Measurements from ENCODE around the gene FILIP1. TPM values are rescaled to one million over a fixed set of nuclear protein-coding genes. Genes with fewer than 3 reads are reported as not detected.

FILIP1 gene
- polyA plus RNA-seq, 3 donors, result not detected

DNA sequence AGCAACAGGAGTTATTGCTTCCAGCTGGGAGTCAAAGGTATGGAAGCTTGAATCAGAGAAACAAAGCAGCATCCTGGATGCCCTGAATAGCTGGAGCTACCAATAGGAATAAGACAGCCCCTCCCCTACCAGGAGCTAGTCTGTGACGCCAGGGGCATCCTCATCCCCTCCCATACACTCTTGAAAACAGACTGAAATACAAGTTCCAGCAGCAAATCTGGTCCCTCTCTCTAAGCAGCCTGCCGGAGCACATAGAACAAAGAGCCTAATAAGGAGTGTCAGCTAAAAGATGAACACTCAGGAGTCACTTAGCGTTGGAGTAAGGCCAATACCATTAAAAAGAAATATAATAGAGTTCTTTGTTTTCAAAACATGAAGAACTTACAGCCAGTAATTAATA is 25.6 kb downstream of the FILIP1 start:
- peaks cover 0 to 4% (median 1%) of the 10 kb centered on the region in 3 donors for H3K27me3 Mint-ChIP-seq (ENCODE audit: low read depth in 3 of 3)
- H3K4me1 ChIP-seq (ENCODE audit: control insufficient read depth in 1 of 2, insufficient read depth in 2 of 2, low read length in 2 of 2), result no peaks in the 10 kb centered on the region
- TF ChIP-seq, protein P1, sequence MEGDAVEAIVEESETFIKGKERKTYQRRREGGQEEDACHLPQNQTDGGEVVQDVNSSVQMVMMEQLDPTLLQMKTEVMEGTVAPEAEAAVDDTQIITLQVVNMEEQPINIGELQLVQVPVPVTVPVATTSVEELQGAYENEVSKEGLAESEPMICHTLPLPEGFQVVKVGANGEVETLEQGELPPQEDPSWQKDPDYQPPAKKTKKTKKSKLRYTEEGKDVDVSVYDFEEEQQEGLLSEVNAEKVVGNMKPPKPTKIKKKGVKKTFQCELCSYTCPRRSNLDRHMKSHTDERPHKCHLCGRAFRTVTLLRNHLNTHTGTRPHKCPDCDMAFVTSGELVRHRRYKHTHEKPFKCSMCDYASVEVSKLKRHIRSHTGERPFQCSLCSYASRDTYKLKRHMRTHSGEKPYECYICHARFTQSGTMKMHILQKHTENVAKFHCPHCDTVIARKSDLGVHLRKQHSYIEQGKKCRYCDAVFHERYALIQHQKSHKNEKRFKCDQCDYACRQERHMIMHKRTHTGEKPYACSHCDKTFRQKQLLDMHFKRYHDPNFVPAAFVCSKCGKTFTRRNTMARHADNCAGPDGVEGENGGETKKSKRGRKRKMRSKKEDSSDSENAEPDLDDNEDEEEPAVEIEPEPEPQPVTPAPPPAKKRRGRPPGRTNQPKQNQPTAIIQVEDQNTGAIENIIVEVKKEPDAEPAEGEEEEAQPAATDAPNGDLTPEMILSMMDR (IDR thresholded peaks at IDR 0.05), result no peak
- no peaks in the 10 kb centered on the region for H3K36me3 Mint-ChIP-seq
- H3K4me3 ChIP-seq (replicated peaks in 1 of 3; ENCODE audit: low read depth in 2 of 3, low read length in 3 of 3), result no peak overlapping the region
- H3K4me2 ChIP-seq (replicated peaks; ENCODE audit: extremely low read depth, low read length, poor library complexity, severe bottlenecking), result no peak overlapping the region
- H3K79me2 ChIP-seq (ENCODE audit: insufficient read depth, low read length), result no peaks in the 10 kb centered on the region
- H3K4me3 Mint-ChIP-seq, result no peak overlapping the region
- H3K27ac Mint-ChIP-seq, result no peak overlapping the region
- no peaks in the 10 kb centered on the region for H3K9me3 ChIP-seq (replicated peaks in 1 of 2; ENCODE audit: control insufficient read depth in 1 of 2, insufficient read depth in 1 of 2, low read length in 2 of 2)
- intact Hi-C loops (cut with micrococcal nuclease), result no loop called here
- H3K36me3 ChIP-seq (replicated peaks in 1 of 2; ENCODE audit: control insufficient read depth in 1 of 2, insufficient read depth in 2 of 2, low read length in 2 of 2), result no peaks in the 10 kb centered on the region
- H3K27ac ChIP-seq (ENCODE audit: low read depth in 1 of 2, low read length in 2 of 2), result no peak overlapping the region
- H3K27me3 ChIP-seq (ENCODE audit: control insufficient read depth in 2 of 2, insufficient read depth in 2 of 2, low read length in 2 of 2), result no peaks in the 10 kb centered on the region
- no peaks in the 10 kb centered on the region for H4K20me1 ChIP-seq (ENCODE audit: insufficient read depth, low read length)
- WGBS (ENCODE audit: insufficient coverage), result 88% methylated on average over 1 of the region's 3 CpGs
- H3K9me3 Mint-ChIP-seq, result peaks cover 0 to 3% (median 2%) of the 10 kb centered on the region in 7 donors
- H3K9ac ChIP-seq (ENCODE audit: insufficient read depth, low read length, poor library complexity, severe bottlenecking), result no peak overlapping the region
- no peaks in the 10 kb centered on the region for H3K4me1 Mint-ChIP-seq
- H2AFZ ChIP-seq (ENCODE audit: insufficient read depth, low read depth, low read length, poor library complexity, severe bottlenecking), result no peak overlapping the region
- DNase-seq, result no peak

DNA sequence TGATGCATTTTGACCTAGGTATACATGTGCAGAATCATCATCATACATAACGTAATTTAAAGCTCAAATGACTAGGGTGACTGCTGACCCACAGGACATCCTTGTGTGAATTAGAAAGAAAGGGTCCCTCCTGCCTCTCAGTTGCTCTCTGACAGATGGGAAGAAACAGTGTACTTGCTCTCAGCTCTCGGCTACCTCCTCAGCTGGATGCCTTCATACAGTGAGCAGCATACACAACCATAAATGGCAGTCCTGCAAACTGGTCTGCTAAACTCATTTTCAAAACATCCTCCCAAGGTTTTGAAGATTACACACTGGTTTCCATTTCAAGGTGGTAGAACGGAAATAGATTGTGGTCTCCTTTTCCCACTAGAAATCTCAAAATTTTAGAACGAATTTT is 26.3 kb downstream of the FILIP1 start:
- Histone ChIP-seq H4K20me1 (ENCODE audit: insufficient read depth, low read length) (no peaks in the 10 kb centered on the region), H3K27ac (ENCODE audit: low read depth in 1 of 2, low read length in 2 of 2) (no peak overlapping the region), H3K4me1 (ENCODE audit: control insufficient read depth in 1 of 2, insufficient read depth in 2 of 2, low read length in 2 of 2) (no peaks in the 10 kb centered on the region), H3K27me3 (ENCODE audit: control insufficient read depth in 2 of 2, insufficient read depth in 2 of 2, low read length in 2 of 2) (no peaks in the 10 kb centered on the region), H3K9me3 (replicated peaks in 1 of 2; ENCODE audit: control insufficient read depth in 1 of 2, insufficient read depth in 1 of 2, low read length in 2 of 2) (no peaks in the 10 kb centered on the region), H3K9ac (ENCODE audit: insufficient read depth, low read length, poor library complexity, severe bottlenecking) (no peak overlapping the region), H3K4me3 (replicated peaks in 1 of 3; ENCODE audit: low read depth in 2 of 3, low read length in 3 of 3) (no peak overlapping the region), H2AFZ (ENCODE audit: insufficient read depth, low read depth, low read length, poor library complexity, severe bottlenecking) (no peak overlapping the region), H3K79me2 (ENCODE audit: insufficient read depth, low read length) (no peaks in the 10 kb centered on the region), H3K36me3 (replicated peaks in 1 of 2; ENCODE audit: control insufficient read depth in 1 of 2, insufficient read depth in 2 of 2, low read length in 2 of 2) (no peaks in the 10 kb centered on the region), H3K4me2 (replicated peaks; ENCODE audit: extremely low read depth, low read length, poor library complexity, severe bottlenecking) (no peak overlapping the region)
- Mint-ChIP-seq H3K4me3 (no peak overlapping the region), H3K27ac (no peak overlapping the region), H3K27me3 (ENCODE audit: low read depth in 3 of 3) (peaks cover 0 to 4% (median 3%) of the 10 kb centered on the region in 3 donors), H3K4me1 (no peaks in the 10 kb centered on the region), H3K36me3 (no peaks in the 10 kb centered on the region), H3K9me3 (peaks cover 0 to 3% (median 2%) of the 10 kb centered on the region in 7 donors)
- TF ChIP-seq, protein P1 (IDR thresholded peaks at IDR 0.05), result no peak
- no peak for DNase-seq
- intact Hi-C loops (cut with micrococcal nuclease), result no loop called here
- WGBS (ENCODE audit: insufficient coverage), result 83% methylated on average over 1 of the region's 4 CpGs
